ENCODE data around the gene UCP2.
"Not testable (repeated sequence)": the region's sequence is repeated elsewhere in the genome, so short reads cannot be mapped to it uniquely, and the experiment has no call there.

UCP2 gene

DNA sequence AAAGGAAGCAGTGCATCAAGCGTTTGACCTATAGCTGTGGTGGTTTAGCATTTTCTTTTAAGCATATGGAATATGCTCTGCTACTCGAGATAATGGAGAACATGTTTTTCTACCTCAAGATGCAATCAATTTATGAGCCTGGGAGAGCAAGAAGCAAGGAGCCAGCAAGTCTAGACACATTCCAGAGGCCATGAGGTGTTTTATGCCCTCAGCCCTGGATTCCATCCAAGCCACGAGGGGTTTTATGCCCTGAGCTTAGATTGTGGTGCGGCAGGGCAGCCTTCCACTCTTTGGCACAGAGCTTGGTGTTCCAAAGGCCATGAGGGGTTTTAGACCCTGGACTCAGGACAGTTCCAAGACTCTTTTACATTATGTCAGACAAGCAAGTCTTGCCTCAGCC is 43.5 kb downstream of the UCP2 start:
- no peak for DNase-seq

DNA sequence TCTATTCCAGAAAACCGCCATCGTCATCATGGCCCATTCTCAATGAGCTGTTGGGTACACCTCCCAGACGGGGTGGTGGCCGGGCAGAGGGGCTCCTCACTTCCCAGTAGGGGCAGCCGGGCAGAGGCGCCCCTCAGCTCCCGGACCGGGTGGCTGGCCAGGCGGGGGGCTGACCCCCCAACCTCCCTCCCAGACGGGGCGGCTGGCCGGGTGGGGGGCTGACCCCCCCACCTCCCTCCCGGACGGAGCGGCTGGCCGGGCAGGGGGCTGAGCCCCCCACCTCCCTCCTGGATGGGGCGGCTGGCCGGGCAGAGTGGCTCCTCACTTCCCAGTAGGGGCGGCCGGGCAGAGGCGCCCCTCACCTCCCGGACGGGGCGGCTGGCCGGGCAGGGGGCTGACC is 46.6 kb downstream of the UCP2 start:
- DNase-seq = not testable (repeated sequence)

DNA sequence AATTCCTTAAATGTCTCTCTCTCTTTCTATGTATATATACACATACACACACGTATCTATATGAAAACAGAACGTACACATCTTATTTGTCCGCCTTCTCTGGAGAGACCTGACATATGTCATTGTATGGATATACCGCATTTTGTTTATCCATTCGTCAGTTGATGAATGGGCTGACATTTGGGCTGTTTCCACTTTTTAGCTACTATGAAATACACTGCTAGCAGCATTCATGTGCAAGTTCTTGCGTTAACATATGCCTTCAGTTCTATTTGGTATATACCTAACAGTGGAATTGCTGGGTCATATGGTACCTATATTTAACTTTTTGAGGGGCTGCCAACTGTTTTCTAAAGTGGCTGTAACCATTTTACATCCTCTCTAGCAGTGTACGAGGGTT is 49.9 kb downstream of the UCP2 start:
- DNase-seq = no peak

DNA sequence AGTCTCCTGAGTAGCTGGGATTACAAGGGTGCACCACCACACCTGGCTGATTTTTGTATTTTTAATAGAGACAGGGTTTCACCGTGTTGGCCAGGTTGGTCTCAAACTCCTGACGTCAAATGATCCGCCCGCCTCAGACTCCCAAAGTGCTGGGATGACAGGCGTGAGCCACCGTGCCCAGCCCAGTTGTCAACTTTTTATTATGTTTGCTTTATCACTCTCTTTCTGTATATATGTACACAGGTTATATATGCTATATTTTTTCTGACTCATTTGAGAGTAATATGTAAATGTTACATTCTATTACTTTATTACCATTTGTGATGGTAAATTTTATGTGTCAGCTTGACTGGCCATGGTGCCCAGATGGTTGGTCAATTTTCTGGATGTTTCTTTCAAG is 50.7 kb downstream of the UCP2 start:
- no peak for DNase-seq

DNA sequence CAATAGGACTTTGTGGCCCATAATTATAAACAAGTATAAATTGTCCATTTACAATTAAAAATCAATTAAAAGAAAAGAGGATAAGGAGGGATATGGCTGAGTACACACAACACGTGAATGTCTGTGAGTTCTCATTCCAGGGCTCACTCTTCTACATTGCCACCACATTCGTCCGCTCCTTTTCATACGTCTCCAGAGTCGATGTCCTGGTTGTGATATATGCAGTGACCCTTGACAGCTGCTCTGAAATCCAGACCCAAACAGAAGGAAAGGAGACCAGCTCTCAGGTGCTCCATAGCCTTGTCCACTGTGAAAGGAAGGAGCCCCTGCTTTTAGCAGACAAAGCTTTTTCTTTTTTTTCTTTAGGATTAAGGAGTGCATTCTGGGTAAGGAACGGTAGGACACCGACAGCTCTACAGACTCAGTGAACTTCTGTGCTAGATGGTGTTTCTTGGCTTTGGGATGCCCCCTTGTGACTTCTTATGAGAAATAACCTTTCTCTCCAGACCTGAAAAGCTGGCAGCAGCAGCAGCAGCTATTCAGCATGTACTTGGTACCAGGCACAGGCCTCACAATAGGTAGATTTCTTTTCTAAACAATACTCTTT is 51.5 kb downstream of the UCP2 start:
- DNase-seq = peak; percentile 30

DNA sequence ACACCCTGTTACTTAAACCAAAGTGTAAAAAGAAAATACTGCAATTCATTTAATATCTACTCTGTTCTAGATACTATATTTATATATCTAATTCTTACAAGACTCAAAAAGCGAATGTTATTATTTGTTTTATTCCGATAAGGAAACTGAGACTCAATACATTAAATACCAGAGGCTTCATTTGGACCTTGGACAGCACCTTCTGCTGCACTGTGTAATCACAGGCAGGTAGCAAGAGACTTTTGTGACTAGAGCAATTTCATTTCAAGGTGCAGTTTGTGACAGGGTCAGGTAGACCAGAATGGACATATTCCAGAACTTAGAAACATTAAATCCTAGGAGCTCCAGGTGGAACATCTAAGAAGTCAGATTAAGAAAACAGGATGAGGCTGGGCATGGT is 53.3 kb downstream of the UCP2 start:
- no peak for DNase-seq

Data from NCI-H1092 treated with DMSO at 0.1 percent for 48 hours (cell line).